Stimulated activated CD4-positive, alpha-beta T cell treated with anti-CD3 and anti-CD28 coated beads, TNF-alpha, amount 100 ng/mL, for 4 hours (primary cell): Measurements from ENCODE around the gene KLK15.
"Not testable (repeated sequence)": the region's sequence is repeated elsewhere in the genome, so short reads cannot be mapped to it uniquely, and the experiment has no call there.

Source experiments
- DNase-seq, 3 experiments: peaks; one replicate each; pipeline ENCODE4 v3.0.0-alpha.2; 2020; ENCODE audit warnings: low read depth in 3 of 3

KLK15 gene

GRCh38 chr19:50821248-50821612, 12.1 kb downstream of the KLK15 start:
- no peak for DNase-seq

- no peak for DNase-seq
Observed at GRCh38 chr19:50820549-50821247, 12.7 kb downstream of the KLK15 start.

GRCh38 chr19:50820086-50820485, 13.3 kb downstream of the KLK15 start:
- DNase-seq, result no peak

GRCh38 chr19:50819636-50820035, 13.7 kb downstream of the KLK15 start:
- DNase-seq, result no peak

- no peak for DNase-seq
Observed at GRCh38 chr19:50818859-50819472, 14.4 kb downstream of the KLK15 start.

- DNase-seq, result no peak
Observed at GRCh38 chr19:50817941-50818858, 15.2 kb downstream of the KLK15 start.

GRCh38 chr19:50815439-50815838, 17.9 kb downstream of the KLK15 start:
- no peak for DNase-seq

GRCh38 chr19:50814883-50815282, 18.5 kb downstream of the KLK15 start:
- no peak for DNase-seq

GRCh38 chr19:50812474-50812873, 20.9 kb downstream of the KLK15 start:
- DNase-seq, result no peak

- not testable (repeated sequence) for DNase-seq
Observed at GRCh38 chr19:50811622-50812238, 21.6 kb downstream of the KLK15 start.

- no peak for DNase-seq
Observed at GRCh38 chr19:50808856-50809255, 24.5 kb downstream of the KLK15 start.

- peak; percentile 96 to 98 (median 96) for DNase-seq
Observed at GRCh38 chr19:50804420-50805272, 28.7 kb downstream of the KLK15 start.

GRCh38 chr19:50803633-50804419, 29.5 kb downstream of the KLK15 start:
- peak in 1 of 3 experiments; percentile 24 for DNase-seq

GRCh38 chr19:50801107-50801506, 32.3 kb downstream of the KLK15 start:
- DNase-seq, result no peak

- no peak for DNase-seq
Observed at GRCh38 chr19:50799547-50799851, 33.9 kb downstream of the KLK15 start.

GRCh38 chr19:50798659-50799546, 34.5 kb downstream of the KLK15 start:
- no peak for DNase-seq

GRCh38 chr19:50797781-50798658, 35.4 kb downstream of the KLK15 start:
- DNase-seq, result no peak

- DNase-seq, result no peak
Observed at GRCh38 chr19:50797429-50797780, 36.0 kb downstream of the KLK15 start.
